NCI-H2196 (cell line): ENCODE data around the gene PANK3.
"Not testable (repeated sequence)": the region's sequence is repeated elsewhere in the genome, so short reads cannot be mapped to it uniquely, and the experiment has no call there.

Experiments
- DNase-seq: peaks from one replicate; lab custom pipeline; 2025; ENCODE audit not compliant: unreplicated experiment; lab: John Stamatoyannopoulos, UW

PANK3 gene

GRCh38 chr5:168596122-168596521, 17.0 kb upstream of the PANK3 start:
- not testable (repeated sequence) for DNase-seq

GRCh38 chr5:168592014-168592368, 12.8 kb upstream of the PANK3 start:
- DNase-seq: peak; percentile 21

- no peak for DNase-seq
Observed at GRCh38 chr5:168591302-168592013, 12.3 kb upstream of the PANK3 start.

DNA sequence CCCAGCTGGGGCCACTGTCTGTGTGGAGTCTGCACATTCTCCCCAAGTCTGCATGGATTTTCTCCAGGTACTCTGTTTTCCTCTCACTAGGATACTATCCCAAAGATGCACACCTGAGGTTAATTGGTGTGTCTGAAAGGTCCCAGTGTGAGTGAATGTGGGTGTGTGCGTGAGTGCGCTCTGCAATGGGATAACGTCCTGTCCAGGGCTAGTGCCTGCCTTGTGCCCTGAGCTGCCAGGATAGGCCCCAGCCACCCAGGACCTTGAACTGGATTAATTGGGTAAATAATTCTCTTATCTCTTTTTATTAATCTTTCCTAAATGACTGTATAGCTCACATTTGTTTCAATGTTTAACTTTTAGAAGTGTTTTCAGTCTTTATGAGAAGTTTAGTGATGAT, 11.5 kb upstream of the PANK3 start:
- DNase-seq: no peak

DNA sequence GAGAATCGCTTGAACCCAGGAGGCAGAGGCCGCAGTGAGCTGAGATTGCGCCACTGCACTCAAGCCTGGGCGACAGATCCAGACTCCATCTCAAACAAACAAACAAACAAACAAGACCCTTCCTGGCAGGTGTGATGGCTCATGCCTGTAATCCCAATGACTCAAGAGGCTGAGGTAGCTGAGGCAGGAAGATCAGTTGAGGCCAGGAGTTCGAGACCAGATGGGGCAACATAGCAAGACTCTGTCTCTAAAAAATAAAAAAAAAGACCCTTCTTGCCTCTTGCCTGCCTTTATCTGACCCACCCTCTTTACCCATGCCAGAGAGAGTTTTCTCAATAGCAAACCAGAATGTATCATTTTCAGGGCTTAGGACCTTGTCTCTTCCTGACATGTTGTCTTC, 8.8 kb upstream of the PANK3 start:
- no peak for DNase-seq

- DNase-seq: no peak
Observed at GRCh38 chr5:168585119-168585856, 6.1 kb upstream of the PANK3 start.

DNA sequence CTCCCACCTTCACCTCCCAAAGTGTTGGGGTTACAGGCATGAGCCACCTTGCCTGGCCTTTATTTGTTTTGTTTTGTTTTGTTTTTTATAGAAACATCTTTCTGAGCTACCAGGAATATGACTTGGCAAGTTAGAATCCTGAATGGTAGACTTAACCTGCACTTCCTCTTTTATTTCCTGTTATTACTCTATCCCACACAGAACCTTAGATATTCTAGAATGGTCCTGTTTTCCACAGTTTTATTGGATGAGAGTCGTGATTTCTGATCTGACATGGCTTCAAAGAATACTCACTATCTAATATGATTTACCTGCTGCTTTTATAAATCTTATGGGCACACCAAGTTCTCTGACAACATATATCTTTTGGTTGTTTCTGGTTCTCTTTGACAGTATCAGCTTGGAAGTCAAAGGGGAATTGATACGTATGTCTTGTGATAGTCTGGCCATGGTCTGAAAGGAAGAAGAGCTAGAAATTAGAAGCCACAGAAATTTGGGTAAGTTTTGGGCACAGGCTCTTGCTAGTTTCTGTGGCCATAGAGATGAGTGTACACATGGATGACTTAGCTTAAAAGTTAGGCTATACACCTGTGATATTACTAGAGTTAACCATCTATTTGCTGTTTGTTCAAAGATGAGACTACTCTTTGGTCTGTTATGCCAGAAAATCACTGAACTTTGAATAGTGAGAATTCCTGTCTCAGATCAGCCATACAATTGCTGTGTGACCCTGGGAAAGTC, 4.7 kb upstream of the PANK3 start:
- no peak for DNase-seq

DNA sequence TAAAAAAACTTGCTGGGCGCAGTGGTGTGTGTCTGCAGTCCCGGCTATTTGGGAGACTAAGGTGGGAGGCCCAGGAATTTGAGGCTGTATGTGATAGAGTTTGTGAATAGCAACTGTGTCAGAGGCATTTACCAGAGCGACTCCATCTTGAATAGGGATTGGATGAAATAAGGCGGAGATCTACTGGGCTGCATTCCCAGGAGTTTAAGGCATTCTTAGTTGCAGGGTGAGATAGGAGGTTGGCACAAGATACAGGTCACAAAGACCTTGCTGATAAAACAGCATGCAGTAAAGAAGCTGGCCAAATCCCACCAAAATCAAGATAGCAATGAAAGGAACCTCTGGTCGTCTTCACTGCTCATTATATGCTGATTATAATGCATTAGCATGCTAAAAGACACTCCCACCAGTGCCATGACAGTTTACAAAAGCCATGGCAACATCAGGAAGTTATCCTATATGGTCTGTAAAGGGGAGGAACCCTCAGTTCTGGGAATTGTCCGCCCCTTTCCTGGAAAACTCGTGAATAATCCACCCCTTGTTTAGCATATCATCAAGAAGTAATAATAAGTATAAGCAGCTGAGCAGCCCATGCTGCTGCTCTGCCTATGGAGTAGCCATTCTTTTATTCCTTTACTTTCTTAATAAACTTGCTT, 1.8 kb upstream of the PANK3 start:
- DNase-seq: not testable (repeated sequence)

DNA sequence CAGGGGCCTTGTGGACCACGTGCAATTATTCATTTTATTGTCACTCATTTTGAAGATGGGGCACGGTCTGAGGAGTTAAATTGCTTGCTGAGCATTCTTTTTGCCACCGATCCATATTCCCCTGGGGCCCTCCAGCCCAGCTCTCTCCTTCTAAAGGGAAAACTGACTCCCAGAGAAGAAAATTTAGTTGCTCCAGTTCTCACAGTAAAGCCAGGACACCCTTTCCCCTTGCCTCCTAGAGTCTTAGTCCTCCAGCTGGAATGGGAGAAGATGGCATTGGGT, 1.0 kb upstream of the PANK3 start:
- DNase-seq: no peak

DNA sequence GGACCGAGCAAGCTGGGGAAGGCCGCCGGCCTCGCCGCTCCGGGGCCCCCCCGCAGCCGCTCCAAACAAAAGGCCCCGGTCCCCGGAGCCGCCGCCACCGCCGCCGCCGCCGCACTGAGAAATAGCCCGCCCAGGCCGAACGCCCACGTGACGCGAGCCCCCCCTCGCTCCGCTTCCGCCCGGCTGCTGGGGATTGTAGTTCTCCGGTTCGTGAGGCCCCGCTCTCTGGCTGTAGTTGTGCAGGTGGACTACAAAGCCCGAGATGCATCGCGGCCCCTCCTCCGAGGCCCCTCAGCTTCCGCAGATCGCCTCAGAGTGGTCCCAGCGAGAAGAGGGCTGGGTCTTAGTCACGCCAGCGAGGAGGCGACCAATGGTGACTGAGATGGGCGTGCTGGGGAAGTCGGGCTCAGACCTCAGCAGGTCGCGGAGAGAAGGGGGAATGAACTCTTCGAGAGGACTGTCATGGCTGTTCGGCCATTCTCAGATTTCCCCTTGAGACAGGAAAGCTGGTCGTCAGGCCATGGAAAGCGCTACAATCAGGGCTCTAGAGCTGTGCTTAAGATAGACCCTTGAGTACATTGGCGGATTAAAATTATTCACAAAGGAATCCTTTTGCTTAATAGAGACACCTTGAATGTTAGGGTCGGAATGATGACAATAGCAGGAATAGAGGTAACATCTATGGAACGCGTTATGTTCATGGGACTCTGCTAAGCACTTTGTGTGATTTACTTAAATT, 489 bp upstream of the PANK3 start:
- peak; percentile 97 for DNase-seq

DNA sequence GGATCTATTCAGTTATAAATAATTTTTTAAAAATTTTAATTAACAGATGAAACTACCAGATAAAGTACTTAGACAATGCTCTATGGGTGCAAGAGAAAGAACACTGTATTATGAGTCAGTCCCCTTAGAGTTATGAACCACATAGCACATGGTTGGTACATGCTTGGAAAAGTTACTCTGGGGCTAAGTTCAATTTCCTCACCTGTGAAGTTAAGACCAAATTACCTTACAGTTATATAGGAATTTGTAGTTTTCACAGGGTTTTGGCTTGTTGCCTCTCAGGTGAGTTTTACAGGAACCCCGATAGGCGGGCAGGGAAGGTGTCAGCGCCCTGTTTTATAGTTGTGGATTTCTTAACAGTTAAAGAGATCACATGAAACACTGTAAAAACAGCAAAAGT, 1.2 kb downstream of the PANK3 start:
- DNase-seq: no peak

DNA sequence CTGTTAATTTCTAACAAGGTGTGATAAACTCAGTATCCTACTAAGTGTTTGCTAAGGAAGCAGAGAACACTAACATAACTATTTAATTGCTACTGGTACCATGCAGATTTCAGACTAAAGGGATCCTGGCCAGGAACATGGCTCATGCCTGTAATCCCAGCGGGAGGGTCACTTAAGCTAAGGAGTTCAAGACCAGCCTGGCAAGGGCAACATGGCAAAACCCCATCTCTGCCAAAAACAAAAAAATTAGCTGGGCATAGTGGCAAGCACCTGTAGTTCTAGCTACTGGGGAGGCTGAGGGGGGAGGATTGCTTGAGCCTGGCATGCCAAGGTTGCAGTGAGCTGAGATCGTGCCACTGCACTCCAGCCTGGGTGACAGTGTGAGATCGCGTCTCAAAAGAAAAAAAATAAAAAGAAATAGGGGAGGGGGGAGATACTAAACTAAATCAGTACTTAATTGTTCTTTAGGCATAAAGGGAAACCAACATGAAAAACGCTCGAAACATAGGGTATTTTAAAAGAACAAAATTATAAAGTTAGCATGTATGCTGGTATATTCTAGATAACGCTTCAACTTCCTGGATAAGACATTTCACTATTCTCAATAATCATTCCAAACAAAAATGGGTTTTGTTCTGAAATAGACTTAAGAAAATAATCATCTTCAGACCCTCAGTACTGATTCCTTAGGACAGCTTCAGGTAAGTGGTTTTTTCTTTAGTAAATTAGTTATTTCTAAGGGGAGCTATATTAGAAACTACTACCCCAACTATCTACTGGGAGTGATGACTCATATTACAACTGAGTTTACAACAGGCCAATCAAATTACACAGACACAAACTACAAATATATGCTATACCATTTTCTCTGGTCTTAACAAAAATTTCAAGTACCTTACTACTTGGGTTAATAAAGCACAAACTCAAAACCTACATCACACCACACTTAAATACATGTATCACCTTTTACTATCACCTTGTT, 3.5 kb downstream of the PANK3 start:
- DNase-seq: no peak

GRCh38 chr5:168574156-168574555, 5.0 kb downstream of the PANK3 start:
- not testable (repeated sequence) for DNase-seq

GRCh38 chr5:168573663-168574062, 5.5 kb downstream of the PANK3 start:
- not testable (repeated sequence) for DNase-seq

- no peak for DNase-seq
Observed at GRCh38 chr5:168570490-168571328, 8.5 kb downstream of the PANK3 start.

- DNase-seq: no peak
Observed at GRCh38 chr5:168568738-168569137, 10.4 kb downstream of the PANK3 start.

DNA sequence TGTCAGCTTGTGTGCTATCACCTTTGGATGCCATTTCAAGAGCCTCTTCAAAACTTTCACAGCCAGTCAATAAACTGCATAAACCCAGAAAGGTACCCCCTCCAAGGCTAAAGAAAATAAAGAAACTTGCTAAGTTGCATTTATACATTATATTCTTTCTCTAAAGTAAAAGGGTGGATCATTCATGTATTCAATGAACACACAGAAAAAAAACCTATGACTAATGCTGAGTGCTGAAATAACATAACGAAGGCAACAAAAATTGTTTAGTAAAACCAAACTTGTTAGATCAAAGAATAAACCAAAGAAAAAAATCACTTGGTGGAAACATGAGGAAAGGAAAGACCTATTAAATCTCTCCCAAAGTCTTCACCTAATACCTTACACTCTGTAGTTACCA, 15.2 kb downstream of the PANK3 start:
- no peak for DNase-seq

DNA sequence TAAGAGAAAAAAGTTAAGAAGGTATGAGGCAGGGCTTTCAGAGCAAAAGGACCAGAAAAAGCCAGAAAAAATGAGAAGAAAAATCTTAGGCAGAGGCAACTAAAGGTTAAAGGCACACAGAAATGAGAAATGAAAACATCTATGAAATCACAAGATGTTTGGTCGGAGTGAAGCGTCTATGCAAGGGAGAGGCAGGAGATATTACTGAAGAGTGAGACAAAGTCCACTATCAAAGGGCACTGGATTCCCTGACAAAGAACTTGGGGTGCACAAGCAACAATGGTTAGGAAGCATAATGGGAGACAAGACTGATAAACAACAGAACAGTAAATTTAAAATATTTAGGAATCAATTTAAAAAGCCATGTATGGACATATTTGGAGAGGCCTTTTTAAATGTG, 16.9 kb downstream of the PANK3 start:
- DNase-seq: no peak

- no peak for DNase-seq
Observed at GRCh38 chr5:168557389-168557788, 21.8 kb downstream of the PANK3 start.
